Osteoblast (primary cell): Measurements from ENCODE around the gene CCDC27. TPM values are rescaled to one million over a fixed set of nuclear protein-coding genes. Genes with fewer than 3 reads are reported as not detected.

Experiments
- DNase-seq: peaks from one replicate; pipeline ENCODE4 v3.0.0; 2011; ENCODE audit warnings: low spot score, mixed read lengths; ENCODE audit not compliant: insufficient read length; ENCODE audit errors: missing footprints
- H2AFZ ChIP-seq: 2 replicates; pipeline ENCODE4 v1.6.0; 2011; ENCODE audit warnings: mild to moderate bottlenecking, low read length
- H3K27ac ChIP-seq: 2 replicates; pipeline ENCODE4 v1.5.1; 2011; ENCODE audit warnings: mild to moderate bottlenecking, low read depth, low read length, moderate library complexity
- H3K27me3 ChIP-seq: 2 replicates; pipeline ENCODE4 v1.6.0; 2012; ENCODE audit warnings: mild to moderate bottlenecking, control low read depth, inconsistent platforms, low read length, moderate library complexity; ENCODE audit not compliant: insufficient read depth
- H3K36me3 ChIP-seq: 2 replicates; pipeline ENCODE4 v1.5.1; 2011; ENCODE audit warnings: mild to moderate bottlenecking, low read length, control low read depth, moderate library complexity; ENCODE audit not compliant: insufficient read depth
- H3K4me1 ChIP-seq: 2 replicates; pipeline ENCODE4 v1.5.1; 2011; ENCODE audit warnings: mild to moderate bottlenecking, low read length, control low read depth, moderate library complexity; ENCODE audit not compliant: insufficient read depth
- H3K4me2 ChIP-seq: 2 replicates; pipeline ENCODE4 v1.6.0; 2011; ENCODE audit warnings: mild to moderate bottlenecking, low read length; ENCODE audit not compliant: insufficient read depth
- H3K4me3 ChIP-seq: fragments of 200-600 bp; sonication (generic); 3 replicates; pipeline ENCODE4 v1.5.1; 2012; ENCODE audit warnings: mild to moderate bottlenecking, low read length, inconsistent platforms; ENCODE audit not compliant: insufficient read depth
- H3K79me2 ChIP-seq: 2 replicates; pipeline ENCODE4 v1.6.0; 2012; ENCODE audit warnings: mild to moderate bottlenecking, low read length, control low read depth, inconsistent platforms; ENCODE audit not compliant: insufficient read depth
- H3K9me3 ChIP-seq: 2 replicates; pipeline ENCODE4 v1.5.1; 2011; ENCODE audit warnings: low read depth, low read length, control low read depth
- H4K20me1 ChIP-seq: 2 replicates; pipeline ENCODE4 v1.6.0; 2012; ENCODE audit warnings: mild to moderate bottlenecking, low read length, control low read depth; ENCODE audit not compliant: insufficient read depth
- CTCF ChIP-seq: IDR thresholded peaks from 2 replicates; pipeline ENCODE4 v1.5.1; 2011; ENCODE audit warnings: mild to moderate bottlenecking, low read depth, low read length, moderate library complexity; ENCODE audit errors: extremely low read depth
- total RNA-seq: library from RNA; depleted of rRNA; stranded (reverse); fragments of >200 nt; gene quantifications from 2 replicates; pipeline ENCODE4 v1.2.3, GENCODE V29; 2012

CCDC27 gene
- total RNA-seq, 1 donor: not detected

DNA sequence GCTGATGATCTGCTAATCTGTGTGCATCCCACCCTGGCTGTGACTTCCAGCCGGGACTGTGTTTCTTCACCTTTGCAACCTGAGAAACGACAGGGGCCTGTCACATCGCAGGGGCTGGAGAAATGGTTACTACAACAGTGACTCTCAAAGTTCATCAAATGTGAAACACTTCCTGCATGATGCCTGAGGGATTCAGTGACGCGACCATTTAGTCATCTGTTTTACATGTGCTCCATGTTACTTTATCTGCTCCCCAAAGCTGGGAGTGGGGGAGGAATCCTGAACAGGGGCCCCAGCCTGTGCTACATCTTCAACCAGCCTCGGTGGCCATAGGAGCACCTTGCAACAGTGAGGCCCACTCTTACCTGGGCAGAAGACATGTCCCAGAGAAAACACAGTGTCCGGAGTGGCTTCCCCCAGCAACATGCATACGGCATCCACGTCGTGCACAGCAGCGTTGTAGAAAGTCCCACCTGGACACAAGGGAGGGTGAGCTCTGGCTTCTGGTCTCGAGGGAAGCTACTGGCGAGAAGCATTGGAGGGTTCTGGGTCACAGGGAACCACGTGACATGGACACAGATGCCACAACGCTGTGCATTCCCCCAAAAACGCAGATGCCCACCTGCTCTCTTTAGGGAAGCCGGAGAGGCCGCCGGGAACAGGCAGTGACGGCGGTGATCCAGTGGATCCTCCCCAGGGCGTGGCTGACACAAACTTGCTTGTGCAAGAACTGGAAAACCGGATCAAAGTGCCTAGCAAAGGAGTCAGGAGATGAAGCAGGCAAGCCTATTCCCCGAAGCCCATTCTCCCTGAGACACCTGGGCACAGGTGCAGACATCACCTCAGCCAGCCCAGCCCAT, 9.6 kb upstream of the CCDC27 start:
- Histone ChIP-seq H3K36me3 (peaks cover 28% of the 10 kb centered on the region), H3K4me3 (no peak overlapping the region), H3K9me3 (no peaks in the 10 kb centered on the region), H3K27ac (no peak overlapping the region), H4K20me1 (peaks cover 16% of the 10 kb centered on the region), H3K27me3 (no peaks in the 10 kb centered on the region), H3K4me1 (peaks cover 18% of the 10 kb centered on the region), H2AFZ (no peak overlapping the region), H3K79me2 (no peaks in the 10 kb centered on the region), H3K4me2 (no peak overlapping the region)
- peak; percentile 82 for DNase-seq
- TF ChIP-seq CTCF: no peak

- no peak for TF ChIP-seq CTCF
Measured at GRCh38 chr1:3743421-3743820, 8.8 kb upstream of the CCDC27 start.

GRCh38 chr1:3743826-3744225, 8.4 kb upstream of the CCDC27 start:
- H4K20me1 ChIP-seq: peaks cover 16% of the 10 kb centered on the region
- H3K4me2 ChIP-seq: no peak overlapping the region
- no peak overlapping the region for H2AFZ ChIP-seq
- no peak overlapping the region for H3K27ac ChIP-seq
- no peaks in the 10 kb centered on the region for H3K9me3 ChIP-seq
- peaks cover 18% of the 10 kb centered on the region for H3K36me3 ChIP-seq
- no peaks in the 10 kb centered on the region for H3K27me3 ChIP-seq
- H3K79me2 ChIP-seq: no peaks in the 10 kb centered on the region
- DNase-seq: peak; percentile 46
- peaks cover 20% of the 10 kb centered on the region for H3K4me1 ChIP-seq
- H3K4me3 ChIP-seq: no peak overlapping the region
- TF ChIP-seq CTCF: no peak

More at GRCh38 chr1:3743421-3743820, 8.8 kb upstream of the CCDC27 start:
- no peak overlapping the region for H3K27ac ChIP-seq
- H3K4me2 ChIP-seq: no peak overlapping the region
- H3K4me1 ChIP-seq: peaks cover 20% of the 10 kb centered on the region
- no peaks in the 10 kb centered on the region for H3K79me2 ChIP-seq
- peaks cover 22% of the 10 kb centered on the region for H3K36me3 ChIP-seq
- H3K9me3 ChIP-seq: no peaks in the 10 kb centered on the region
- H4K20me1 ChIP-seq: peaks cover 16% of the 10 kb centered on the region
- no peak overlapping the region for H3K4me3 ChIP-seq
- no peak overlapping the region for H2AFZ ChIP-seq
- H3K27me3 ChIP-seq: no peaks in the 10 kb centered on the region
- peak; percentile 89 for DNase-seq

- no peak for TF ChIP-seq CTCF
- no peak overlapping the region for H3K4me3 ChIP-seq
- no peak overlapping the region for H3K4me2 ChIP-seq
Measured at GRCh38 chr1:3744646-3745045, 7.6 kb upstream of the CCDC27 start.

More at GRCh38 chr1:3744646-3745045, 7.6 kb upstream of the CCDC27 start:
- H3K27me3 ChIP-seq: no peaks in the 10 kb centered on the region
- H3K4me1 ChIP-seq: peaks cover 20% of the 10 kb centered on the region
- DNase-seq: peak; percentile 68
- H3K36me3 ChIP-seq: peaks cover 14% of the 10 kb centered on the region
- H3K27ac ChIP-seq: no peak overlapping the region
- H2AFZ ChIP-seq: no peak overlapping the region
- no peaks in the 10 kb centered on the region for H3K9me3 ChIP-seq
- peaks cover 16% of the 10 kb centered on the region for H4K20me1 ChIP-seq
- H3K79me2 ChIP-seq: no peaks in the 10 kb centered on the region
